GM18951 (cell line): ENCODE measurements around the gene LRMDA.

Source experiments
- POLR2A ChIP-seq: IDR thresholded peaks from 4 replicates; pipeline ENCODE4 v1.6.1; 2011; ENCODE audit warnings: mild to moderate bottlenecking; ENCODE audit not compliant: insufficient read length, insufficient read depth; ENCODE audit errors: extremely low read depth
- in situ Hi-C: fragments of 300-500 bp; cut with MboI; formaldehyde crosslinking; loops from one replicate; pipeline ENCODE4 v1.12.0; 2022; ENCODE audit warnings: low sequenced_read_pairs, mixed read lengths, inconsistent platforms; ENCODE audit not compliant: unreplicated experiment

Gene LRMDA

DNA sequence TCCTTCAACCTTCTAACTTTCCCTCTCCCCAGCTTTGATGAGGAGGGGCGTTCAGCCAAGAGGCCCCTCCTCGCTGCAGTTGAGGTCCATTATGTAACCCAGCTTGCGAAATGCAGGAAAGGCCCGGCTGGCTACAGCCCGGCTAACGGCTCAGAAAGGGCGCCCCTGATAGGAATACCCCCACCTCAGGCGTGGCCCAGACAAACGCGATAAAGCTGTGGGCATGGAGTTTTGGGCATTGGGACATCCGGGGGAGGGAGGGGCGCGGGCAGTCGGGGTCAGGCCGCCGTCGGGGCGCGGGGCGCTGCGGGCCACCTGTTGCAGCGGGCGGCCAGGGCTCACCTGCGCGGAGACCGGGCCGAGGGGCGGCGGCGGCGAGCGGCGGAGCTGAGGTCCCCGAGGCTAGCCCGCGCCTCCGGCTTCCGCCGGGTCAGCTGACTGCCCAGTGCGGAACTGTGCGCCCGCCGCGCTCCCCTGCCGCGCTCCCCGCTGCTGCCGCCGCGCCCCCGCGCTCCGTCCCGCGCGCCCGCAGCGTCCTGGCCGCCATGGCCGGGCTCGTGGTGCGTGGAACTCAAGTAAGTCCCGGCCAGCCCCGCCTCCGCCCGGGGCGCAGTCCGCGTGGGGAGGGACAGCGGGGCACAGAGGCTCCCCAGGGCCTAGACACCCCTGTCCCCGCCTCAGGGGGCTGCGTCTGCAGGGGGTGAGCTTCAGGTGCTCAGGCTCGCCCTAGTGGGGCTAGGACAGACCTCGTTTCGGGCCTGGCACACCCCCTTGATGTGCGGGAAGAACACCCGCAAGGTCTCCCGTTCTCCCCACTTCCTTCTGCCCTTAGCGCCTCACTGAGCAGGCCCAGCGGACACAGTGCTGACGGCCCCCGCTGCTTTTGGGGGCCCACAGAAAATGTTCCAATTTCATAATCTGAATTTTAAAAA is at the start of gene LRMDA:
Gene LRMDA, plus strand, starts transcription at position 445 of the 932 bp plus-strand sequence.
- TF ChIP-seq POLR2A = peak; percentile 46
- in situ Hi-C loops = no loop called here

DNA sequence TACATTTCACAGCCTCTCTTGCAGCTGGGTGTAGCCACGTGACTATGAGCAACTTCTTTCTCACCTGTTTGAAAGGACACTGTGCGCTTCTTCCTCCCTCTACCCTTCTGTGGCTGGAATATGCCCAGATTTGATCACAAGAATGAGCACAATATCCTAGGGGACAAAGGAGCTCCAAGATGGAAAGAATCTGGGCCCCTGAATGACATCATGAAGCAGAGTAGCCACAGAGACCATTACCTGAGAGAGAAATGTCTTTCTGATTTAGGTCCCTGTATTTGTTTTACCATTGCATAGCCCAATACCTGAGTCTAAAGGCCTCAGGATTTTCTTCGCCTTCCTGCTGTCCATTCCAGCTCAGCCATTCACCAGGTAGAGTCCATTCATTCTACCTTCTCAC is 45.3 kb upstream of the LRMDA start:
- in situ Hi-C loops = loop anchor here (25.0 kb wide), 2 partner anchors 526 to 651 kb away; no protein-coding TSS in a partner anchor
- TF ChIP-seq POLR2A = no peak

DNA sequence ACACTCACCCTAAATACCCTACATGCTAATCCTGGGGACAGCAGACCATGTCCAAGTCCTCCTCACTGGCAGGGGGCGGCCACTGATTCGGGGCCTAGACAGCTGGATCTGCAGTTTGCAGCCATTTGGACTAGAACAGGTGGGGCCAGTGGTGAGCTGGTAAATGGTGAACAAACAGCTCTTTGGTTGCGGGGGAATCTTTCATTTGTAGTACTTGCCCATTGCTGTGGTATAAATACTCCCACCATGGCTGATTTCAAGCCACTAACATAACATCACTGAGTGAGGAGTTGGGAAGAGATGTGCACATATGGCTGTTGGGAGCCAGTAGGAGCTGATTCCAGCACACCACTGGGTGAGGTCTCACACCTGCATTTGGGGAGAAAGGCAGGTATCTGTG is 43.3 kb upstream of the LRMDA start:
- in situ Hi-C loops = loop anchor here (25.0 kb wide), 2 partner anchors 524 to 649 kb away; no protein-coding TSS in a partner anchor
- TF ChIP-seq POLR2A = no peak

DNA sequence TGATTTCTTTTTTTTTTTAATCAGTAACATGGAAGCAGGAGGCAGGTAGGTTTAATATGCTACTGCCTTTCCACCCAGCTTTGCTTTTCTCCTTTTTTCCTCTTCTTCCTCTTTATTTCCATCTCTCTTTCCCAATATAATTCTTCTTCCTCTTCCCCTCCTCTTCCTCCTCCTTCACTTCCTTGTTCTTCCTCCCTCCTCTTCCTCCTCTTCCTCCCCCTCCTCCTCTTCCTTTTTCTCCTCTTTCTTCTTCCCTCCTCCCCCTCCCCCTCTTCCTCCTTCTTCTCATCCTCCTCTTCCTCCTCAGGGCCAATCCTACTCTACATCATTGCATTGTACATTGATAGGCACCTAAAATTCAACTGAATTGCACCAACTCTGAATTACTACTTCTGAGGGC is 41.2 kb upstream of the LRMDA start:
- in situ Hi-C loops = loop anchor here (10.0 to 25.0 kb wide), 3 partner anchors 522 to 915 kb away; no protein-coding TSS in a partner anchor
- TF ChIP-seq POLR2A = no peak

DNA sequence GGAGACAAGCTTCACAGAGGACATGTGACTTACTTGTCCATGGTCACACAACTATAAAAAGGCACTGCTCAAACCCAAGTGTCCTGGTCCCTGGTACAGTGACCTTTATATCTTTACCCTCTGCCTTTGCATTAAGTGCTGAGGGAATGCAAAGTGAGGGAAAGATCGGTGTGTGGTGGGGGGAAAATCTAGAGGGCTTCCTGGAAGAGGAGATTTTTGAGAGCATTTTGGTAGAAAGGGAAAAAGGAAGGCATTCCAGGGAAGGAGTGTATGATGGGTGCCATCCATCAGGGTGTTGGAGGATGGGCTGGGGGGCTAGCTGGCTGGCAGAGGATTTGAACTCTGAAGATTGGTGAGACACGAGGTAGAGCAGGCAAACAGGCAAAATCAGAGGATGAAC is 39.2 kb upstream of the LRMDA start:
- in situ Hi-C loops = loop anchor here (10.0 to 25.0 kb wide), 3 partner anchors 520 to 913 kb away; no protein-coding TSS in a partner anchor
- no peak for TF ChIP-seq POLR2A

DNA sequence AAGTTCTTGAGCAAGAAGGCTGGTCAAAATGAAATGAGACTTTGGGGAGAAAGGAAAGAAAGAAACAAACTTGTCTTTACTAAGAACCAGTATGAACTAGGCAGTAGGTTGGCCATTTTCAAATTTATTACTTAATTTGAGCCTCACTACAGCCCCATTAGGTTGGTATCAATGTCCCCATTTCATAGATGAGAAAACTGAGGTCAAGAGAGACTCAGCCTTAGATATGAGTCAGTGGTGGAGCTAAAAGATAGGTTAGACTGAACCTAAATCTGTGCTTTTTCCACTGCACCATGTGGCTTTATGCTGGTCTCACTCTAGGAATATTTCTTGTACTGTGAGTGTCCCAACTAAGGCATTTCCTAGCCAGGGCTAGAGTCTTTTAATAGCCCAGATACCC is 38.7 kb upstream of the LRMDA start:
- in situ Hi-C loops = loop anchor here (10.0 to 25.0 kb wide), 3 partner anchors 520 to 912 kb away; no protein-coding TSS in a partner anchor
- TF ChIP-seq POLR2A = no peak

DNA sequence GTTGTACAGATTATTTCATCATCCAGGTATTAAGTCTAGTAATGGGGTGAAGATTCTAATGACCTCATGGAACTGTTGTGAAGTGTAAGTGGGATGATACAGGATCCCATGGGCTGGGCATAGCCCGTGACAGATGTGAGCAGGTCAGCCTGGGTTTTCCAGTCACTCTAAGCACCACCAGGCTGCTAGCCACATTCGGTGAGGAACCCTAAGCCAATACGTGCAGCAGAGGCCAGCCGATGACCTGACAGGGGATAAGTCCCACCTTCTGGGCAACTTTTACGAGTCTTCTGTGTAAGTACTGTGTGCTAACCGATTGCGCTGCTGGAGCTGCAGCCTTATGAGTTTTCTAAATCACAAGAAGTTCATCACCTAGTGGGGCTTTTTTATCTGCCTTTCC is 37.2 kb upstream of the LRMDA start:
- TF ChIP-seq POLR2A = no peak
- in situ Hi-C loops = loop anchor here (10.0 to 25.0 kb wide), 3 partner anchors 518 to 911 kb away; no protein-coding TSS in a partner anchor

DNA sequence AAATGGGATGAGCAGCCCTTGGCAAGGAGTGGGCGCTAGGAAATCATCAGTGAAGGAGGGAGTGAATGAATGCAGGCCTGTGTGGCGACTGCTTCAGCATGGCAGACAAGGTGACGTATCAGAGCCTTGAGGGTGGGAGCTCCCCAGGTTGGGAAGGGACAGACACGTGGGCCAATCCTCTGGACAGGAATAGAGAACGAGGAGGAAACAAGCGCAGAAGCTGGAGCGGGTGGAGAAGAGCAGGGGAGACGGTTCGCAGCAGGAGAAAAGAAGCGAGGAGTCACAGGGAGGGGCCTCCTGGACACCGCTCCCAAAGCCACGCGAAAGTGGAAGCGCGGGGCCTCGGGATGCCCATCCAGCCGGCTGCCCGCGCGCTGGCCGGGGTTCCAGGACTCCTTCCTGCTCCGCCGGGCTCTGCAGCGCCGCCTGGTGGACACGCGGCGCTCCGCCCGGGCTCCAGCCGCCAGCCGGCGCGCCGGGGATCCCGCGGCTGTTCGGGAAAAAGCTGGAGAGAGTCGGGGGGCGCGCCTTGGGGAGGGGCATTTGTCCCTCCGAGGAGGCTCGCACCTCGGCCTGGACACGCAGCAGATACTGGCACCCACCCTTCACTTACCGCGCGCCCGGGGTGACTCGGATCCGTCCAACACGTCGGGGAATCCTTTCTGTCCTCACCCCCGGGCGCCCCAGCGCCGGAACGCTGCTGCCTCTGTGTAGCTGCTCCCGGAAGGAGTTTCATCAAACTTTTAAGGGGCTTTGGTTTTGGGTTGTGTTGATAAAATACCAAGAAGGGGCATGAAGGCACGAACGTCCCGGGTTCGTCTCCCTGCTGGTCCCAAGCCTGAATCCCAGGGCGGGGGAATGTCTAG is 36.1 kb upstream of the LRMDA start:
- in situ Hi-C loops = loop anchor here (10.0 to 25.0 kb wide), 3 partner anchors 517 to 910 kb away; no protein-coding TSS in a partner anchor
- no peak for TF ChIP-seq POLR2A

DNA sequence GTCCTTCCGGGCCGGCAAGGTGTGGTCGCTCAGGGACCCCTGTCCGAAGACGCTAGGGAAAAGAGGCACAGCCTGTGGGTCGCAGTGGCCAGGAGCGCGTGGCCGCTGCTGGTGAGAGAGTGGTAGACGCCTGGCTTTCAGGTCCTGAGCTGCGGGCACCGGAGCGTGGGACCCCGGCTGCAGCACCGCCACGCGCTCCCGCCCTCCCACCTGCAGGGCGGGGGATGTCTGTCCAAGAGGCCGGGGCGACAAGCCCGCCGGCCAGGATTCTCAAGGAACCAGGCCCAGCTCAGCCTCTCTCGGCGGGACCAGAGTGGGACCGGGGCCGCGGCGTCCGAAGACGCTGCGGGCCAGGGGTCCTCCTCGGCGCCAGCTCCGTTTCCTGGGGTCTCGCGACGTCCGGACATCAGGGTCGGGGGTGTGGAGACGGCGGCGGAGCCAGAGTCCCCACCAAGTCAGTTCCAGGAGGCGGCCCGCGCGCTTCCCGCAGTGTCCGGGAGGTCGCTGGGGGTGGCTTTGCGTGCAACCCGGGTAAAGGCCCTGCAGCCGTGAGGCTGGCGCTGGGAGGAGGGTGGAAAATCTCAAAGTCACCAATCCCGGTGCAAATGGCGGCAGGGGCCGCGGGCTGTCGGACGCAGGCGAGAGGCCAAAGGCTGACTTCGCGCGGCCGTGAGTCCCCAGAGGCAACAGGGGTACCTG is 35.3 kb upstream of the LRMDA start:
- TF ChIP-seq POLR2A = no peak
- in situ Hi-C loops = loop anchor here (10.0 to 25.0 kb wide), 3 partner anchors 516 to 909 kb away; no protein-coding TSS in a partner anchor

DNA sequence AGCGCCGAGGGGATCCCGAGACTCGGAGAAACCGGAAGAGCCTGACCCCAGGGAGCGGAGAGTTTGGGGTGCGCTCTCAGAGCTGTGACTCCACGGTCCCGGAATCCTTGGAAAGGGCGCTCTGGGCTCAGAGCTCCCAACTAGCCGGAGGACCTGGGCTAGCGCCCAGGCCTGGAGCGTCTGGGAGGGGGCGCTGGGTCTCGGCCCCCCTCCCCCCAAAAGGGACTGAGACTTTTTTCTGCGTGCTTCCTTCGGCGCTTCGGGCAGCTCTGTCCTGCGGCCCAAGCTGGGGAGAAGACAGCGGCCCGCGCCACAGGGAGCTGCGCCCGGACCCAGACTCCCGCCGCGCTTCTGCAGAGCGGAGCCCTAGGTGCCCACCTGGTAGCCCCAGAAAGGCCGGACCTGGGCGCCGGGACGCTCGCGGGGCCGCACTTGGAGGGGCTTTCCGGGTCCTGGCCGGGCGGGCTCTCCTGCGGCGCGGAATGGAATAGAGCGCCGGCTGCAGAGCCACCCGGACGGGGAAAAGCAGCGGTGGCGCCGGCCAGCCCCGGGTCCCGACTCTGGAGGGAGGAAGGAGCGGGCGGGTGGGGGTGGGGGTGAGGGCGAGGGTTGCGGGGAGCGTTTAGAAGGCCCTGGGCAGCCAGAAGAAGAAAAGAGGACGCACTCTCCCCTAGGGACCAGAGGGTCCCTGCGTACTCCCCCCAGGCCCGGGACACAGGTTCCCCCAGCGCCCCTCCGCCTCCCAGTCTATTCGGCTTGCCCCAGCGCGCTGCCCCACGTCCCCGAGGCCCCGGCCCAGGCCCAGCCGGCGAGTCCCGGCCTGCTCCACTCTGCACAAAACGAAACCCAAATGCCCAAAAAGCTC is 34.6 kb upstream of the LRMDA start:
- in situ Hi-C loops = loop anchor here (10.0 to 25.0 kb wide), 3 partner anchors 515 to 908 kb away; no protein-coding TSS in a partner anchor
- no peak for TF ChIP-seq POLR2A

DNA sequence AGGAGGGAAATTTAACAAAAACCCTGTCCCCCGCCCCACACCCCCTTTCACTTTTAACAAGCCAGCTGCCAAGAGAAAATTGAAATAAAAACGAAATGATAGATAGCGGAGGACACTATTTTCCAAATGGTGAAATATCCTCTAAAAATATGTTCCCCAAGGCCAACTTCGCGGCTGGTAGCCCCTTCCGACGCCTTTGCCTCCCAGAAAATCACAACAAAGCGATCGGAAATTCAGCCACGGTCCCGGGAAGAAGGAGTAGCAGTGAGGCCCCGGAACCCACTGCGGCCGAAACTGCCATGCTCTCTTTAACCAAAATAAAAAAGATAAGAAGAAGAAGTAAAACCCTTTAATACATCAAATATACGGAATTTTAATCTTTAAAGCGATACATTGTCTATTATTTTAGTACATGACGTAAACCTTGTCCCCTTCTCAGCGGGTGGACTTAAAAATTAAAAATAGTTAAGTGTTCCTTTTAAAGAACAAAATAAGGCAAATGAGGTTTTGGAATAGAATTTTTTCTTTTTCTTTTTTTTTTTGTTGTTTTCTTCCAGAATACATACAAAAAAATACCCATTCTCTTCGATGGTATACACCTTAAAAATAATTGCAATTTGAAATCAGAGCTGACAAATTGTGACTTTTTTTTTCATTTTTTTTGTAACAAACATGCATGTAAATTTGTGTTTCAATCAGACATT is 33.8 kb upstream of the LRMDA start:
- in situ Hi-C loops = loop anchor here (10.0 to 25.0 kb wide), 3 partner anchors 515 to 907 kb away; no protein-coding TSS in a partner anchor
- no peak for TF ChIP-seq POLR2A
